Measurements from ENCODE around the gene HRCT1. TPM values are rescaled to one million over a fixed set of nuclear protein-coding genes. Genes with fewer than 3 reads are reported as not detected.

The HRCT1 gene
- total RNA-seq (ENCODE audit: low replicate concordance), result 0.40 TPM in 1 of 2 replicates, not detected in the other
- long read RNA-seq, result 0 reads

DNA sequence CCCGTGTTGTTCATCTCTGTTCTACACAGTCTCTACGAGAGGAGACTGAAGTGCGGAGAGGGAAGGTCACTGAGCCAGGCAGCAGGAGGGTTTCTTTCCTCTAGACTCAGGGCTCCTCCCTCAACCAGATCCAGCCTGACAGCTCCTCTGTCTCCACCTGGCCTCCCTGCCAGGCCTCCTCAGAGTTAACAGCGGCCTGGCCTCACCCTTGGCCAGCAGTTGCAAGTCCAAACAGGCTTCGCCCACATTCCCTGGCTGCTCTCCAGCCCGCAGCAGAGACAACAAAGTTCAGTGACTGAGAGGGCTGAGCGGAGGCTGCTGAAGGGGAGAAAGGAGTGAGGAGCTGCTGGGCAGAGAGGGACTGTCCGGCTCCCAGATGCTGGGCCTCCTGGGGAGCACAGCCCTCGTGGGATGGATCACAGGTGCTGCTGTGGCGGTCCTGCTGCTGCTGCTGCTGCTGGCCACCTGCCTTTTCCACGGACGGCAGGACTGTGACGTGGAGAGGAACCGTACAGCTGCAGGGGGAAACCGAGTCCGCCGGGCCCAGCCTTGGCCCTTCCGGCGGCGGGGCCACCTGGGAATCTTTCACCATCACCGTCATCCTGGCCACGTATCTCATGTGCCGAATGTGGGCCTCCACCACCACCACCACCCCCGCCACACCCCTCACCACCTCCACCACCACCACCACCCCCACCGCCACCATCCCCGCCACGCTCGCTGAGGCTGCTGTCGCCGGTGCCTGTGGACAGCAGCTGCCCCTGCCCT is at the start of gene HRCT1:
Gene HRCT1 (plus strand): TSS at position 291 of the 768 bp plus-strand sequence. CDS start 86 bp downstream, at position 377.
- Mint-ChIP-seq H3K27me3 (peaks cover 10% of the 10 kb centered on the region), H3K27ac (peak within 1 kb of the TSS; percentile 79), H3K4me1 (ENCODE audit: unreplicated experiment) (peaks cover 39% of the 10 kb centered on the region), H3K36me3 (no peaks in the 10 kb centered on the region), H3K4me3 (peak within 1 kb of the TSS; percentile 52), H3K9me3 (no peaks in the 10 kb centered on the region)
- DNase-seq (ENCODE audit: extremely low spot score, unreplicated experiment), result no peak
- TF ChIP-seq, protein P1, sequence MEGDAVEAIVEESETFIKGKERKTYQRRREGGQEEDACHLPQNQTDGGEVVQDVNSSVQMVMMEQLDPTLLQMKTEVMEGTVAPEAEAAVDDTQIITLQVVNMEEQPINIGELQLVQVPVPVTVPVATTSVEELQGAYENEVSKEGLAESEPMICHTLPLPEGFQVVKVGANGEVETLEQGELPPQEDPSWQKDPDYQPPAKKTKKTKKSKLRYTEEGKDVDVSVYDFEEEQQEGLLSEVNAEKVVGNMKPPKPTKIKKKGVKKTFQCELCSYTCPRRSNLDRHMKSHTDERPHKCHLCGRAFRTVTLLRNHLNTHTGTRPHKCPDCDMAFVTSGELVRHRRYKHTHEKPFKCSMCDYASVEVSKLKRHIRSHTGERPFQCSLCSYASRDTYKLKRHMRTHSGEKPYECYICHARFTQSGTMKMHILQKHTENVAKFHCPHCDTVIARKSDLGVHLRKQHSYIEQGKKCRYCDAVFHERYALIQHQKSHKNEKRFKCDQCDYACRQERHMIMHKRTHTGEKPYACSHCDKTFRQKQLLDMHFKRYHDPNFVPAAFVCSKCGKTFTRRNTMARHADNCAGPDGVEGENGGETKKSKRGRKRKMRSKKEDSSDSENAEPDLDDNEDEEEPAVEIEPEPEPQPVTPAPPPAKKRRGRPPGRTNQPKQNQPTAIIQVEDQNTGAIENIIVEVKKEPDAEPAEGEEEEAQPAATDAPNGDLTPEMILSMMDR (conservative IDR thresholded peaks at IDR 0.05), result no peak

DNA sequence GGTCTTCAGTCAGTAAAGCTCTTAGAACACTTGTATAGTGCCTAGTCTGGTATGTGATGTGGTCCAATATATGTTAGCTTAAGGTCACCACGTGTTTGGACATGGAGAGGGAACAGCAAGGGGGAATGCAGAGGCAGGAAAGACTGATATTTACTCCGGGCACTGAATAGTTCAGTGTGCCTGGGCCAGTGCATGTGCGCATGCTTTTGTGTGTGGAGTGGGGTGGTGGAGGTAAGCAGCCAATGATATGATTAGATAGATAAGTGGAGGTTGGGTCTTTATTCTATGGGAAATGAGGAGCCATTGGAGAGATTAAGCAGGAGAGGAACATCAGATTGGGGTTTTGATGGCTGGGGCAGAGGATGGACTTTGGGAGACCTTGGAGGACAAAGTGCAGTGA is 49.8 kb upstream of the HRCT1 start:
- no peak overlapping the region for H3K27ac Mint-ChIP-seq
- no peaks in the 10 kb centered on the region for H3K4me1 Mint-ChIP-seq (ENCODE audit: unreplicated experiment)
- H3K36me3 Mint-ChIP-seq, result no peaks in the 10 kb centered on the region
- H3K9me3 Mint-ChIP-seq, result no peaks in the 10 kb centered on the region
- DNase-seq (ENCODE audit: extremely low spot score, unreplicated experiment), result no peak
- peaks cover 16% of the 10 kb centered on the region for H3K27me3 Mint-ChIP-seq
- TF ChIP-seq, protein P1 (conservative IDR thresholded peaks at IDR 0.05), result no peak
- no peak overlapping the region for H3K4me3 Mint-ChIP-seq

DNA sequence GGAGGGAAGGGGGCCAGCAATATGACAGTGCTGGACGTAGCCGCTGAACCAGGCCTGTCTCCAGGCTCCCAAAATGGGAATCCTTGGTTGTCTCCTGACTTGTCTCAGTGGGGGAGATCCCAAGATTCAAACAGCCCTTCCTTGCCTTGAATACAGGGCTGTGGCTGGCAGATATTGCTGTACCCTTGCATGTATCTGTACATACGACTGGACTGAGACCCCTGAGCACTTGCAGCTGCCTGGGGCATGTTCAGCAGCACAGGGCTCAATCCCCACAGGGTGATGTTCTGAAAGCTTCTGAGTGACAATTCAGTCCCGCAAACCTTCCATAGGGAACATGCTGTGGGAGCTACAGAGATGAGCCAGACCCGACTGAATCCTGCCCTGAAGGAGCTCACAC is 49.1 kb upstream of the HRCT1 start:
- no peaks in the 10 kb centered on the region for H3K36me3 Mint-ChIP-seq
- H3K4me3 Mint-ChIP-seq, result no peak overlapping the region
- no peaks in the 10 kb centered on the region for H3K9me3 Mint-ChIP-seq
- no peak overlapping the region for H3K27ac Mint-ChIP-seq
- TF ChIP-seq, protein P1 (conservative IDR thresholded peaks at IDR 0.05), result no peak
- DNase-seq (ENCODE audit: extremely low spot score, unreplicated experiment), result peak; percentile 57
- no peaks in the 10 kb centered on the region for H3K4me1 Mint-ChIP-seq (ENCODE audit: unreplicated experiment)
- peaks cover 23% of the 10 kb centered on the region for H3K27me3 Mint-ChIP-seq

DNA sequence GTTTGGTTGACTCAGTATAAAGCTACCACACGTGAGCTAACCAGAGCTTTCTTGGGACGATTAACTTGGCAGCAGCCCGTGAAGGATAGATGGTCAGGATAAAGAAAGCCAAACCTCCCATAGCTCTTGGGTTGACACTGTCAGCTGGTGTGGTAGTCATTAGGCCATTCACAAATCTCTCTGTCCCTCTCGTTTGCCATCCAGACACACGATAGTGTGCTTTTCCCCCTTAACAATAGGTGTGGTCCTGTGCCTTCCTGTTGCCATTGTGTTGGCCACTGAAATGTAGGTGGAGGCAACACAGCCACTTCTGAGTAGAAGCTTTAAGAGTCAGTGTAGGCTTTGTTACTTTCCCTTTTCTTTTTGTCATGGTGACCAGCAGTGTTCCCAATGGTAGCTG is 47.5 kb upstream of the HRCT1 start:
- no peak overlapping the region for H3K4me3 Mint-ChIP-seq
- H3K36me3 Mint-ChIP-seq, result no peaks in the 10 kb centered on the region
- H3K27me3 Mint-ChIP-seq, result peaks cover 34% of the 10 kb centered on the region
- DNase-seq (ENCODE audit: extremely low spot score, unreplicated experiment), result no peak
- H3K27ac Mint-ChIP-seq, result no peak overlapping the region
- no peaks in the 10 kb centered on the region for H3K9me3 Mint-ChIP-seq
- TF ChIP-seq, protein P1 (conservative IDR thresholded peaks at IDR 0.05), result no peak
- no peaks in the 10 kb centered on the region for H3K4me1 Mint-ChIP-seq (ENCODE audit: unreplicated experiment)

DNA sequence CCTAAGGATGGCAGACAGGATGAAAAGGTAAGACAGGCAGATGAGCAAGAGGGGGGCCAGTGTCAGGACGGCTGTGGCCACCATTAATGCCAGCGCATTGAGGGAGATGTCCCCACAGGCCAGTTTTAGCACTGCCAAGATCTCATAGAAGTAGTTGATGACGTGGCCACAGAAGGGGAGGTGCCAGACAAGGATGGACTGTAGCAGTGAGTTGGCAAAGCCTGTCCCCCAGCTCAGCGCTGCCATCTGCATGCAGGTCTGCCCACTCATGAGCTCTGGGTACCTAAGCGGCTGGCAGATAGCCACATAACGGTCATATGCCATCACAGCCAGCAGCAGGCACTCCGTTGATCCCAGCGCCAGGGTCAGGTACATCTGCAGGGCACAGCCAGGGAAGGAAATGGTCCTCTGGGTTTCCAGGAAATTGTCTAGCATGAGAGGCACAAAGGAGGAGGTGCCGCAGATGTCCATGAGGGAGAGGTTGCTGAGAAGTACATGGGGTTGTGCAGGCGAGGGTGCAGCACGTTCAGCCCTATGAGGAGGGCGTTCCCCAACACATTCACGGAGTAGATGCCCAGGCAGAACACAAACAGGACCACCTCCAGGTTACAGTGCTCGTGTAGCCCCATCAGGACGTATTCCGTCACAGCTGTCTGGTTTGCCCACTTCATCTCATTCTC is 46.6 kb upstream of the HRCT1 start:
- H3K36me3 Mint-ChIP-seq, result no peaks in the 10 kb centered on the region
- H3K27ac Mint-ChIP-seq, result no peak overlapping the region
- peaks cover 40% of the 10 kb centered on the region for H3K27me3 Mint-ChIP-seq
- TF ChIP-seq, protein P1 (conservative IDR thresholded peaks at IDR 0.05), result no peak
- H3K4me1 Mint-ChIP-seq (ENCODE audit: unreplicated experiment), result no peaks in the 10 kb centered on the region
- no peaks in the 10 kb centered on the region for H3K9me3 Mint-ChIP-seq
- no peak overlapping the region for H3K4me3 Mint-ChIP-seq
- DNase-seq (ENCODE audit: extremely low spot score, unreplicated experiment), result peak; percentile 45

Data from type B pancreatic cell (in vitro differentiated cells).